HCT116 (cell line): ENCODE measurements around the gene LIX1. TPM values are rescaled to one million over a fixed set of nuclear protein-coding genes. Genes with fewer than 3 reads are reported as not detected.

Source experiments
- ATAC-seq: fragments of 200-7000 bp; cut with Tn5 transposase; 2 replicates; pipeline ENCODE4 v1.9.1; 2020; ENCODE audit warnings: mild to moderate bottlenecking, moderate library complexity
- BruUV-seq: library from RNA; stranded (reverse); fragments of 400-500 nt; replicated peaks from 2 replicates; lab custom pipeline; 2021; lab: Mats Ljungman, UMichigan
- CTCF ChIA-PET: fragments of 300-600 bp; sonication (Branson Sonifier 250); formaldehyde crosslinking; loops from one replicate; lab custom pipeline; 2021; ENCODE audit warnings: antibody characterized with exemption; lab: Charles Lee
- POLR2A ChIA-PET: fragments of 300-600, 350-600 bp; sonication (Branson Sonifier 250); formaldehyde crosslinking; loops from one replicate; lab custom pipeline; 2021; ENCODE audit warnings: antibody characterized with exemption; lab: Charles Lee
- RAD21 ChIA-PET, 2 experiments: fragments of 300-600 bp; sonication (Branson Sonifier 250); formaldehyde crosslinking; loops; one replicate each; lab custom pipeline; 2023; ENCODE audit warnings: low total read pairs in 2 of 2; ENCODE audit not compliant: uncharacterized antibody in 2 of 2, unreplicated experiment in 2 of 2, low non-redundant PET in 1 of 2; lab: Charles Lee
- DNase-seq: peaks from one replicate; pipeline ENCODE4 v3.0.0-alpha.2; 2010; ENCODE audit warnings: low read depth, low spot score
- H2AFZ ChIP-seq: fragments of 200-600 bp; shearing (Covaris generic), sonication (generic); 2 replicates; pipeline ENCODE4 v1.6.1; 2017; ENCODE audit warnings: low read depth, mixed run types, mixed read lengths, antibody characterized with exemption, low read length; ENCODE audit not compliant: poor library complexity, severe bottlenecking
- H3K27ac ChIP-seq: 2 replicates; pipeline ENCODE4 v1.5.1; 2012; ENCODE audit warnings: low read depth, low read length
- H3K27me3 ChIP-seq: fragments of 200-600 bp; sonication (generic); 2 replicates; pipeline ENCODE4 v1.6.1; 2016; ENCODE audit warnings: mixed run types, low read length, mixed read lengths; ENCODE audit not compliant: insufficient read depth
- H3K36me3 ChIP-seq, 2 experiments: fragments of 200-500 bp in 1 of 2; fragments of 200-600 bp in 1 of 2; sonication (Bioruptor generic) in 1 of 2; sonication (generic) in 1 of 2; 2 replicates each; pipeline versions ENCODE4 v1.5.1 to v1.6.1; 2014 to 2016; ENCODE audit warnings: low read length in 2 of 2, inconsistent platforms in 1 of 2, mixed read lengths in 1 of 2, mixed run types in 1 of 2; ENCODE audit not compliant: insufficient read depth in 2 of 2, control insufficient read depth in 1 of 2
- H3K4me1 ChIP-seq, 2 experiments: fragments of 200-600 bp in 1 of 2; sonication (generic) in 1 of 2; 2 replicates each; pipeline versions ENCODE4 v1.5.1 to v1.6.1; 2012 to 2017; ENCODE audit warnings: low read length in 2 of 2, inconsistent platforms in 1 of 2, mild to moderate bottlenecking in 1 of 2, mixed read lengths in 1 of 2, mixed run types in 1 of 2, moderate library complexity in 1 of 2; ENCODE audit not compliant: insufficient read depth in 2 of 2, control insufficient read depth in 1 of 2
- H3K4me2 ChIP-seq: fragments of 200-600 bp; sonication (generic); 2 replicates; pipeline ENCODE4 v1.6.1; 2017; ENCODE audit warnings: mixed run types, low read length, mixed read lengths
- H3K4me3 ChIP-seq, 2 experiments: fragments of 200-600 bp in 1 of 2; sonication (generic) in 1 of 2; replicated peaks in 1 of 2; 2 replicates each; pipeline ENCODE4 v1.5.1; 2011 to 2016; ENCODE audit warnings: low read length in 2 of 2, control low read depth in 1 of 2, low read depth in 1 of 2, mild to moderate bottlenecking in 1 of 2, mixed read lengths in 1 of 2, mixed run types in 1 of 2
- H3K79me2 ChIP-seq: fragments of 200-600 bp; sonication (generic); 2 replicates; pipeline ENCODE4 v1.6.1; 2017; ENCODE audit warnings: mild to moderate bottlenecking, mixed run types, low read length, moderate library complexity, mixed read lengths; ENCODE audit not compliant: insufficient read depth
- H3K9ac ChIP-seq: fragments of 200-600 bp; sonication (generic); 2 replicates; pipeline ENCODE4 v1.6.1; 2016; ENCODE audit warnings: low read length, mixed read lengths
- H3K9me2 ChIP-seq: fragments of 200-600 bp; sonication (generic), shearing (Covaris generic); 2 replicates; pipeline ENCODE4 v1.6.1; 2017; ENCODE audit warnings: mixed run types, mild to moderate bottlenecking, moderate library complexity; ENCODE audit not compliant: insufficient read depth
- H3K9me3 ChIP-seq, 2 experiments: fragments of 200-500 bp in 1 of 2; fragments of 200-600 bp in 1 of 2; sonication (Bioruptor generic) in 1 of 2; sonication (generic) in 1 of 2; 2 replicates each; pipeline ENCODE4 v1.6.1; 2014 to 2017; ENCODE audit warnings: low read length in 2 of 2, mixed read lengths in 2 of 2, inconsistent platforms in 1 of 2, low read depth in 1 of 2, mild to moderate bottlenecking in 1 of 2, mixed run types in 1 of 2, moderate library complexity in 1 of 2; ENCODE audit not compliant: control insufficient read depth in 1 of 2, insufficient read depth in 1 of 2
- H4K20me1 ChIP-seq: fragments of 200-600 bp; sonication (generic), shearing (Covaris generic); 2 replicates; pipeline ENCODE4 v1.6.1; 2017; ENCODE audit warnings: mixed run types, mild to moderate bottlenecking, moderate library complexity; ENCODE audit not compliant: insufficient read depth
- CEBPB ChIP-seq: IDR thresholded peaks from 2 replicates; pipeline ENCODE4 v1.6.1; 2012; ENCODE audit warnings: low read depth
- EGR1 ChIP-seq: IDR thresholded peaks from 2 replicates; pipeline ENCODE4 v1.6.1; 2012; ENCODE audit warnings: low read depth
- EZH2 ChIP-seq: fragments of 200-600 bp; sonication (generic); IDR thresholded peaks from 2 replicates; pipeline ENCODE4 v1.6.1; 2017; ENCODE audit warnings: antibody characterized with exemption, mixed run types
- EZH2phosphoT487 ChIP-seq: fragments of 200-600 bp; IDR thresholded peaks from 2 replicates; pipeline ENCODE4 v1.6.1; 2018; ENCODE audit warnings: antibody characterized with exemption, borderline replicate concordance
- FOSL1 ChIP-seq: IDR thresholded peaks from 2 replicates; pipeline ENCODE4 v1.6.1; 2012; ENCODE audit warnings: low read depth
- JUND ChIP-seq: IDR thresholded peaks from 2 replicates; pipeline ENCODE4 v1.6.1; 2012
- MAX ChIP-seq: IDR thresholded peaks from 2 replicates; pipeline ENCODE4 v1.6.1; 2012
- POLR2A ChIP-seq: IDR thresholded peaks from 2 replicates; pipeline ENCODE4 v1.7.0; 2011; ENCODE audit warnings: borderline replicate concordance; ENCODE audit not compliant: insufficient read depth, insufficient read length; ENCODE audit errors: extremely low read depth
- POLR2AphosphoS5 ChIP-seq: IDR thresholded peaks from 2 replicates; pipeline ENCODE4 v1.6.1; 2011; ENCODE audit warnings: mild to moderate bottlenecking, low read depth, low read length, moderate library complexity
- RAD21 ChIP-seq: IDR thresholded peaks from 2 replicates; pipeline ENCODE4 v1.6.1; 2012; ENCODE audit warnings: low read depth, mild to moderate bottlenecking
- REST ChIP-seq: IDR thresholded peaks from 2 replicates; pipeline ENCODE4 v1.6.1; 2012; ENCODE audit warnings: low read depth
- SIN3A ChIP-seq: IDR thresholded peaks from 2 replicates; pipeline ENCODE4 v1.6.1; 2012; ENCODE audit warnings: low read depth
- SP1 ChIP-seq: IDR thresholded peaks from 2 replicates; pipeline ENCODE4 v1.6.1; 2012; ENCODE audit warnings: low read depth
- SRF ChIP-seq: IDR thresholded peaks from 2 replicates; pipeline ENCODE4 v1.6.1; 2012; ENCODE audit warnings: low read depth
- TCF7L2 ChIP-seq: IDR thresholded peaks from 2 replicates; pipeline ENCODE4 v1.7.0; 2011; ENCODE audit warnings: borderline replicate concordance, inconsistent platforms; ENCODE audit not compliant: insufficient read depth, insufficient read length; ENCODE audit errors: extremely low read depth
- YY1 ChIP-seq: IDR thresholded peaks from 2 replicates; pipeline ENCODE4 v1.6.1; 2011; ENCODE audit warnings: low read length, low read depth, moderate library complexity, mild to moderate bottlenecking; ENCODE audit not compliant: insufficient replicate concordance; ENCODE audit errors: extremely low read depth
- ZNF274 ChIP-seq: fragments of 200-500 bp; sonication (Bioruptor generic); IDR thresholded peaks from 2 replicates; pipeline ENCODE4 v1.6.1; 2014; ENCODE audit warnings: mild to moderate bottlenecking, low read depth, low read length, inconsistent platforms
- intact Hi-C: fragments of 100-400 bp; cut with micrococcal nuclease; formaldehyde crosslinking; loops from 2 replicates; pipeline ENCODE4 v1.10.0; 2022
- total RNA-seq: library from RNA; stranded (reverse); gene quantifications from one replicate; pipeline ENCODE4 v1.2.1, GENCODE V29; 2021; ENCODE audit not compliant: unreplicated experiment
- TF ChIP-seq, protein P1 (sequence below): IDR thresholded peaks from 2 replicates; pipeline ENCODE4 v1.6.1; 2012
- TF ChIP-seq, protein P2 (sequence below), 3 experiments: fragments of 200-600 bp in 1 of 3; sonication (generic) in 1 of 3; IDR thresholded peaks in 2 of 3; conservative IDR thresholded peaks in 1 of 3; 2 replicates each; pipeline ENCODE4 v1.5.1; 2012 to 2017; ENCODE audit warnings: low read depth in 2 of 3, low read length in 2 of 3, antibody characterized with exemption in 1 of 3, borderline replicate concordance in 1 of 3, control low read depth in 1 of 3, mild to moderate bottlenecking in 1 of 3, mixed read lengths in 1 of 3, mixed run types in 1 of 3, moderate library complexity in 1 of 3; ENCODE audit not compliant: insufficient read depth in 1 of 3
- TF ChIP-seq, protein P3 (sequence below): IDR thresholded peaks from 2 replicates; pipeline ENCODE4 v1.6.1; 2011; ENCODE audit warnings: mild to moderate bottlenecking, low read length, moderate library complexity; ENCODE audit not compliant: insufficient replicate concordance; ENCODE audit errors: extremely low read depth

LIX1 gene
- total RNA-seq, 1 experiment from 2014 or later: not detected

DNA sequence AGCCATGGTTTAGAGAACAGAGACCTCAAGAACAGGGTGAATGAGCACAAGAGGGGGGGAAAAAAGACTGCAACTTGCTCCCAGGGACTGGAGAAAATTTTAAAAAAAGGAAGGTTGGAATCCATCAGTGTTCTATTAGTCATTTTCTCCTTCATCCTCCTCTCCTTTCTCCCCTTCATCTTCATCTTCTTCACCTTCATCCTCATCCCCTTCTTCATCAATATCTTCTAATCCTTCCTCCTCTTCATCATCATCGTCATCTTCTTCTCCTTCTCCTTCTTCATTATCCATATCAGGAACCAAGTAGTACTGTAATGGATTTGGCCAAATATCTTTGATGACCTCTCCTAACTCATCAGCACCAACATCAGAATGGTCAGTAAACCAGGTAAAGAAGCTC is 86.1 kb downstream of the LIX1 start:
- CTCF ChIA-PET: no interaction called here
- Histone ChIP-seq H3K4me2 (no peak overlapping the region), H3K9me3 (no peaks in the 10 kb centered on the region), H3K27ac (no peak overlapping the region), H2AFZ (no peak overlapping the region), H3K4me3 (no peak overlapping the region), H4K20me1 (no peaks in the 10 kb centered on the region), H3K36me3 (no peaks in the 10 kb centered on the region), H3K9me2 (no peaks in the 10 kb centered on the region), H3K9ac (no peak overlapping the region), H3K4me1 (no peaks in the 10 kb centered on the region), H3K79me2 (no peaks in the 10 kb centered on the region), H3K27me3 (no peaks in the 10 kb centered on the region)
- TF ChIP-seq, protein P1, sequence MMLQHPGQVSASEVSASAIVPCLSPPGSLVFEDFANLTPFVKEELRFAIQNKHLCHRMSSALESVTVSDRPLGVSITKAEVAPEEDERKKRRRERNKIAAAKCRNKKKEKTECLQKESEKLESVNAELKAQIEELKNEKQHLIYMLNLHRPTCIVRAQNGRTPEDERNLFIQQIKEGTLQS: no peak
- TF ChIP-seq, protein P2, sequence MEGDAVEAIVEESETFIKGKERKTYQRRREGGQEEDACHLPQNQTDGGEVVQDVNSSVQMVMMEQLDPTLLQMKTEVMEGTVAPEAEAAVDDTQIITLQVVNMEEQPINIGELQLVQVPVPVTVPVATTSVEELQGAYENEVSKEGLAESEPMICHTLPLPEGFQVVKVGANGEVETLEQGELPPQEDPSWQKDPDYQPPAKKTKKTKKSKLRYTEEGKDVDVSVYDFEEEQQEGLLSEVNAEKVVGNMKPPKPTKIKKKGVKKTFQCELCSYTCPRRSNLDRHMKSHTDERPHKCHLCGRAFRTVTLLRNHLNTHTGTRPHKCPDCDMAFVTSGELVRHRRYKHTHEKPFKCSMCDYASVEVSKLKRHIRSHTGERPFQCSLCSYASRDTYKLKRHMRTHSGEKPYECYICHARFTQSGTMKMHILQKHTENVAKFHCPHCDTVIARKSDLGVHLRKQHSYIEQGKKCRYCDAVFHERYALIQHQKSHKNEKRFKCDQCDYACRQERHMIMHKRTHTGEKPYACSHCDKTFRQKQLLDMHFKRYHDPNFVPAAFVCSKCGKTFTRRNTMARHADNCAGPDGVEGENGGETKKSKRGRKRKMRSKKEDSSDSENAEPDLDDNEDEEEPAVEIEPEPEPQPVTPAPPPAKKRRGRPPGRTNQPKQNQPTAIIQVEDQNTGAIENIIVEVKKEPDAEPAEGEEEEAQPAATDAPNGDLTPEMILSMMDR (IDR thresholded peaks at IDR 0.05 in 2 of 3, conservative IDR thresholded peaks at IDR 0.05 in 1 of 3; ENCODE audit: borderline replicate concordance in 1 of 3, insufficient read depth in 1 of 3, low read depth in 2 of 3, low read length in 2 of 3): no peak
- TF ChIP-seq EZH2phosphoT487 (no peak), EGR1 (no peak), SRF (no peak), SIN3A (no peak), POLR2AphosphoS5 (no peak), YY1 (no peak), POLR2A (no peak), REST (no peak), SP1 (no peak), JUND (no peak), MAX (no peak), TCF7L2 (no peak), RAD21 (no peak), ZNF274 (no peak), FOSL1 (no peak), CEBPB (no peak), EZH2 (no peak)
- TF ChIP-seq, protein P3, sequence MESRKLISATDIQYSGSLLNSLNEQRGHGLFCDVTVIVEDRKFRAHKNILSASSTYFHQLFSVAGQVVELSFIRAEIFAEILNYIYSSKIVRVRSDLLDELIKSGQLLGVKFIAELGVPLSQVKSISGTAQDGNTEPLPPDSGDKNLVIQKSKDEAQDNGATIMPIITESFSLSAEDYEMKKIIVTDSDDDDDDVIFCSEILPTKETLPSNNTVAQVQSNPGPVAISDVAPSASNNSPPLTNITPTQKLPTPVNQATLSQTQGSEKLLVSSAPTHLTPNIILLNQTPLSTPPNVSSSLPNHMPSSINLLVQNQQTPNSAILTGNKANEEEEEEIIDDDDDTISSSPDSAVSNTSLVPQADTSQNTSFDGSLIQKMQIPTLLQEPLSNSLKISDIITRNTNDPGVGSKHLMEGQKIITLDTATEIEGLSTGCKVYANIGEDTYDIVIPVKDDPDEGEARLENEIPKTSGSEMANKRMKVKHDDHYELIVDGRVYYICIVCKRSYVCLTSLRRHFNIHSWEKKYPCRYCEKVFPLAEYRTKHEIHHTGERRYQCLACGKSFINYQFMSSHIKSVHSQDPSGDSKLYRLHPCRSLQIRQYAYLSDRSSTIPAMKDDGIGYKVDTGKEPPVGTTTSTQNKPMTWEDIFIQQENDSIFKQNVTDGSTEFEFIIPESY: no peak
- BruUV-seq: no TSS peak
- DNase-seq (no peak), ATAC-seq (no peak)
- intact Hi-C loops: no loop called here
- POLR2A ChIA-PET: no interaction called here
- RAD21 ChIA-PET: no interaction called here
